HG03139 (cell line): ENCODE data around the gene GPNMB.
"Not testable (repeated sequence)": the region's sequence is repeated elsewhere in the genome, so short reads cannot be mapped to it uniquely, and the experiment has no call there.

Source experiments
- ATAC-seq: cut with Tn5 transposase; IDR thresholded peaks from one replicate; pipeline ENCODE4 v1.9.1; 2021; ENCODE audit not compliant: unreplicated experiment

Gene GPNMB

DNA sequence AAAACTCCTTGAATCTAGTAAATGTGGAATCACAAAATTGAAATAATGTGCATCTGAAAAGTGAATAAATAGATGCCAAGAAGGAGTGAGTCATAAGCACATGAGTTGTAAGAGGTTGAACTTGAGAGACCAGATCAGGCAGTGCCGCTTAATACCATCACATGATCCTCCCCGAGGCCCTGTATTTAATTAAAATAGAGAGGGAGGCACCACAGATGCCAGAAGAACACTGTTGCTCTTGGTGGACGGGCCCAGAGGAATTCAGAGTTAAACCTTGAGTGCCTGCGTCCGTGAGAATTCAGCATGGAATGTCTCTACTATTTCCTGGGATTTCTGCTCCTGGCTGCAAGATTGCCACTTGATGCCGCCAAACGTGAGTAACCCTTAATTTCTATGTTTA, at the start of gene GPNMB:
GPNMB (plus strand) TSS at position 221 of the 400 bp plus-strand sequence; CDS start at position 304, 83 bp downstream.
- ATAC-seq = no peak

DNA sequence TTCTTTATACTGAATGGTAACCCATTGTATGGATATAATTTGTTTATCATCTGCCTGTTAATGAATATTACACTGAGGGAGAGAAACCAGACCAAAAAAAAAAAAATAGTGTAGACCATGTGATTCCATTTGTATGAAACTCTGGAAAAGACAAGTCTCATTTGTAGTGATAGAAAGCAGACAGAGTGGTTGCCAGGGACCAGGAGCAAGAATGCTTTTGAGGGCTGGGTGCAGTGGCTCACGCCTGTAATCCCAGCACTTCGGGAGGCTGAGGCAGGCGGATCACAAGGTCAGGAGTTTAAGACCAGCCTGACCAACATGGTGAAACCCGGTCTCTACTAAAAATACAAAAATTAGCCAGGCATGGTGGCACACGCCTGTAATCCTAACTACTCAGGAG, 48.8 kb upstream of the GPNMB start:
- ATAC-seq = not testable (repeated sequence)

DNA sequence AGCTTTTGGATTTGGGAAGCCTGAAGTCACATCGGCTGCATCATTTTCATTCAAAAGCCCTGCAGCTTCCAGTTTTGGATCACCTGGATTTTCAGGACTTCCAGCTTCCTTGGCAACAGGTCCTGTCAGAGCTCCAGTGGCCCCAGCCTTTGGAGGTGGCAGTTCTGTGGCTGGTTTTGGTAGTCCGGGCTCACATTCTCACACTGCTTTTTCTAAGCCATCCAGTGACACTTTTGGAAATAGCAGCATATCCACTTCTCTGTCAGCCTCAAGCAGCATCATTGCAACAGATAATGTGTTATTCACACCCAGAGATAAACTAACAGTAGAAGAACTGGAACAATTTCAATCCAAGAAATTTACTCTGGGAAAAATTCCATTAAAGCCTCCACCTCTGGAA, 46.2 kb upstream of the GPNMB start:
- no peak for ATAC-seq

DNA sequence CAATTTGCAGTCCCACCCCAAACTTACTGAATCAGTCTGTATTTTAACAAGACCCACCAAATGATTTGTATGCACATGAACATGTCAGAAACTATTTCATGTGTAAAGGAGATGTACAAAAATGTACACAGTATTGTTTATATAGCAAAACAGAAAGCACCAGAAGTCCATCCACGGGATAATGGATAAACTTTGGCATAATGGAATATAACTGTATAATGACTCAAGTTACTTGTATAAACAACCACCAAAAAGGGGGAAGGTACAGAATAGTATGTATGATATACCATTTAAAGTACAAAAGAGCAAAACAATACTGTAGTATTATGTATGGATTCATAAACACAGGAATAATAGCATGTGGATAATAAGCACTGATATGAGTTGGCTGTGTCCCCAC, 42.3 kb upstream of the GPNMB start:
- no peak for ATAC-seq

- ATAC-seq = no peak
Observed at GRCh38 chr7:23205577-23205908, 41.0 kb upstream of the GPNMB start.

- ATAC-seq = no peak
Observed at GRCh38 chr7:23205909-23206767, 40.4 kb upstream of the GPNMB start.

DNA sequence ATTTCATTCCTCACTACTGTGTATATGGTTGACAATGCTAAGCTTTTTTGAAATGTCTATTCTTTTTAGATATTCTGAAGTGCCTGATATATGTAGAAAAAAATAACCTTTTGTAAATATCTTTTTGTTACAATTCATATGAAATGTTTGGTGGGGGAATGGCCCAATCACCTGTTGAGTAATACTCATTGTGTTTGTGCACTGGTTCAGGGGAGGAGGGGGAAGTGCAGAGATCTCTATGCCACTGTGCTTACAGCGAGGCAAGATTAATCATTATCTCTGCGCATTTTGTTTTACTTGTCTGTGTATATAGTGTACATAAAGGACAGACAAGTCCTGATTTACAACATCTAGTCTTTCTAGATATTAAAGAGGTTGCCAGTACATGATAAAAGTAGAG, 39.6 kb upstream of the GPNMB start:
- ATAC-seq = no peak

DNA sequence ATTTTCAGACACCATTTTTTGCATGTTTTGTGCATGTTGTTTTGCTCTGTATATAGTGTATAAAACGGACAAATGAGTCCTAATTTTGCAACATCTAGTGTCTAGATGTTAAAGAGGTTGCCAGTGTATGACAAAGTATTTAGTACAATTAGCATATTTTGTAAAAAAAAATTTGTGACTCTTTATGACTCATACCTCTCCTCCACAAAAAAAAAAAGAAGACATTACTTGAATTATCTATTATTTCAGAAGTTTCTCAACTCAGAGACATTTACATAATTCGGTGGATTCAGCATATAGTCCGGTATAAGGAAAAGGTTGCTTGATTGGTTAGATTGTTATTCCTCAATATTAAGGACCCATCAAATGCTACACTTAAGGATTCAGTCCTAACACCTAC, 38.7 kb upstream of the GPNMB start:
- no peak for ATAC-seq

DNA sequence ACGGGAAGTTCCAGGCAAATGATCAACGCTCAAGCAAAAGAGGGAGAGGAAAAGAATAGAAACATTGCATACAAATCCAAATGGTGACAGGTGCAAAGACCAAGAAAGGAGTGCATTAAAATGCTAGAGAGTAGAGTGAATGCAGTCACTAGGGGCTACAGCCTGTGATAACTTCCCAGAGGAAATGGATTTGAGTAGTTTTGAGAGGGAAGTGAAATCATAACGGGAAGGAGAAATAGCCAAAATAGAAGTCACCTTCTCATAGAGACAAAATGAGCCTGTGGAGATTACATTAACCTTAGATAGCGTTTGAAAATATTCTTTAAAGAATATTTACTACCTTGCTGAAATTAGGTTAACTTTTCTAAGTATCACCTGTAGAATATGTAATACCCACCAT, 38.3 kb upstream of the GPNMB start:
- ATAC-seq = no peak

DNA sequence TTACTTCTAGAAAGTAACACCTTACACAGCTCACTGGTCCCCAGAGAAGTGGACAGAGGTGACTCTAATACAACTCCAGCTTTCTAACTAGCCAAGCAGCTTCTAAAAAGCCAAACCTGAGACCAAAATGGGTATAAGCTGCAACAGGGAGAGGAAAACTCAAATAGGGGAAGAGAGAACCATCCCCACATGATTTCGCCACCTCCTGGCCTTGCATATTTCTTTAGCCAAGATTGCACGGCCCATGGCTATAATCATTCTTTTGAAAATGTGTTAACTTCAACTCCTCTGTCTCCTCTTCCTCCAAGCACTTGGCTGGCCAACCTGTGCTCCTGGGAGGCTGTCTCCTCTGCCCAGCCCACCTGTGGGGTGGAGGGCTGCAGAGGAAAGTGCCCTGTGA, 36.1 kb upstream of the GPNMB start:
- no peak for ATAC-seq

DNA sequence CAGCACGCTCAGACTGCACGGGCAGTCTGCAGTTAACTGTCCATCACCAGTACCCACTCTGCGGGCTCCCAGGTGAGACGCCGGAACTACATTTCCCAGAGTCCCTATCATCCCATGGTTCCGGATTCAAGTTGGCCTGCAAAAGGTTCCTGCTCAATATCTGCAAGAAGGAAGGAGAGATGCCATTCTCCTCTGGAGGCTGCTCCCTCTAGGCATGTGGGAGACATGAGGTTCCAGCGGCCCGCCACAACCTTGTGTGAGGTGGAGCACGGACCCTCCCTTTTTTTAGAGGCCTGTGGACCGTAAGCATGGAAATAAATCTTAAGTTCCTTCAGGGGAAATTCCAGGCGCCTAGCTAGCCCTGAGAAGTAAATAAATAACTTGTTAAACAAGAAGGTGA, 35.0 kb upstream of the GPNMB start:
- ATAC-seq = no peak

- ATAC-seq = no peak
Observed at GRCh38 chr7:23212395-23212794, 34.2 kb upstream of the GPNMB start.

- ATAC-seq = no peak
Observed at GRCh38 chr7:23212841-23213240, 33.7 kb upstream of the GPNMB start.

DNA sequence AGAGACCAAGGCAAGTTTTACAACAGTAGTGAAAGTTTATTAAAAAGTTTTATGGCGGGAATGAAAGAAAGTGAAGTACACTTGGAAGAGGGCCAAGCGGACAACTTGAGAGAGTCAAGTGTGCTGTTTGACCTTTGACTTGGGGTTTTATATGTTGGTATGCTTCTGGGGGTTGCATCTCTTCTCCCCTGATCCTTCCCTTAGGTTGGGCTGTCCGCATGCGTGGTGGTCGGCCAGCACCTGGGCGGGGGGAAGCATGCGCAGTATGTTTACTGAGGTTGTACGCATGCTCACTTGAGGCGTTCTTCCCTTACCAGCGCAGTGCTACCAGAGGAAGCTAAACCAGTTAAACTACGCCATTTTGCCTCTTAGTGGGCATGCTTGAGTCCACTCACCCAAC, 32.8 kb upstream of the GPNMB start:
- ATAC-seq = no peak

- no peak for ATAC-seq
Observed at GRCh38 chr7:23214423-23214822, 32.2 kb upstream of the GPNMB start.

GRCh38 chr7:23214938-23215337, 31.6 kb upstream of the GPNMB start:
- no peak for ATAC-seq

- ATAC-seq = no peak
Observed at GRCh38 chr7:23216021-23216420, 30.6 kb upstream of the GPNMB start.

- ATAC-seq = no peak
Observed at GRCh38 chr7:23218196-23218595, 28.4 kb upstream of the GPNMB start.

DNA sequence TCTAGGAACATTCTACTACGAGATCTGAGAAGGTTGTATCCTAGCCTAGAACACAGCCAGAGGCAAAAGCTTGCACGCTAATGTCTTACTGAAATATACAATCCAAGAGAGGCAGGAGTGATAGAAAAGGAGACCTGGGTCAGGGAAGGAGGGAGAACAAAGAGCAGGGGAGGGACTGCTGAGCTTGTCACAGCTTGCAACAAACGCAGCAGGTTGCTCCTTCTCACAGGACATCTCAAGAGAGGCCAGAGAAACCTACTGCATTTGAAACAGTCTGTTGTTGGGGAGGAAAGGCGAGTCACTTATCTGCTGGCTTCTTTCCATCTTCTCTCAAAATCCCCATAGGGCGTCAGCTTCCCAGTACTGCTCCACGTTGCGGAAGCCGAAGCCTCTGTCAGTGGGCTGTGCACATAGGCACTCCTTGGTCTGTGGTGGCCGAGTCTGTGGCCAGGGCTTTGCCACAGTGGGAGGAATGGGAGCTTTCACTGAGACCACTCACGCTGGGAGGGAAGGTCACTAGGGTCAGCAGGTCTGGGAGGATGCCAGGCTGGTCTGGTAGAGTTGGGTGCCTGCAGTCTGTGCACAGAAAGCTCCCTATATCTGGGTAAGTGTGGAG, 25.8 kb upstream of the GPNMB start:
- no peak for ATAC-seq

GRCh38 chr7:23222439-23223030, 24.0 kb upstream of the GPNMB start:
- ATAC-seq = no peak

GRCh38 chr7:23224364-23224763, 22.2 kb upstream of the GPNMB start:
- not testable (repeated sequence) for ATAC-seq

DNA sequence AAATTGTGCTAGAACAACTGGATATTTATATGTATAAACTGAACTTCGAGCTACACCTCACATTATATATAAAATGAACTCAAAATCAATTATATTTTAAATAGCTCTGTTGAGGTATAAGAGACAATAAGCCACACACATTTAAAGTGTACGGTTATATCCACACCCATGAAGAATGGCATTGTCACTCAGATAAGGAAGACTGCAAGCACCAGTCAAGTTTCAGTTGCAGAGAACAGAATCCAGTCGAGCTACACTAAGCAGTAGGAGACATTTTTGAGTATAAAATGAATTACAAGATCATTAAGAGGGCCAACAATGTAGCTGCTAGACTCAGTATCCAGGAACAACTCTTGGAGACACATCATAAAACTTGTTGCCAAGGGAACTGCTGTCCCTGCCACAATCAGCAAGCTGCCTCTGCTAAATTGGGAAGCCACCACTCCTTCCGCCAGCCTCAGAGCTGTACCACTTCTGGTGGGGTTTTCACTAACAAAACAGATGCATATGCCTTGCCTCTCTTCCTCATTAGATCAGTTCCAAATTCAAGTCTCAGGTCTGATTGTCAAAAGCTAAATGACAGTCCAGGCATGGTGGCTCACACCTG, 19.6 kb upstream of the GPNMB start:
- no peak for ATAC-seq
